ENCODE data around the gene CACNA2D1.
"Not testable (repeated sequence)": the region's sequence is repeated elsewhere in the genome, so short reads cannot be mapped to it uniquely, and the experiment has no call there.

The CACNA2D1 gene

GRCh38 chr7:82053453-82054032, 390.0 kb downstream of the CACNA2D1 start:
- DNase-seq (ENCODE audit: low read depth in 2 of 2, low spot score in 1 of 2), result no peak

GRCh38 chr7:82051601-82052000, 392.0 kb downstream of the CACNA2D1 start:
- DNase-seq (ENCODE audit: low read depth in 2 of 2, low spot score in 1 of 2), result no peak

- no peak for DNase-seq (ENCODE audit: low read depth in 2 of 2, low spot score in 1 of 2)
Observed at GRCh38 chr7:82050792-82051191, 392.8 kb downstream of the CACNA2D1 start.

- DNase-seq (ENCODE audit: low read depth in 2 of 2, low spot score in 1 of 2), result no peak
Observed at GRCh38 chr7:82049891-82050533, 393.6 kb downstream of the CACNA2D1 start.

GRCh38 chr7:82049442-82049841, 394.1 kb downstream of the CACNA2D1 start:
- no peak for DNase-seq (ENCODE audit: low read depth in 2 of 2, low spot score in 1 of 2)

GRCh38 chr7:82044497-82045080, 399.0 kb downstream of the CACNA2D1 start:
- no peak for DNase-seq (ENCODE audit: low read depth in 2 of 2, low spot score in 1 of 2)

GRCh38 chr7:82039621-82040020, 404.0 kb downstream of the CACNA2D1 start:
- no peak for DNase-seq (ENCODE audit: low read depth in 2 of 2, low spot score in 1 of 2)

- DNase-seq (ENCODE audit: low read depth in 2 of 2, low spot score in 1 of 2), result no peak
Observed at GRCh38 chr7:82036146-82036886, 407.3 kb downstream of the CACNA2D1 start.

- no peak for DNase-seq (ENCODE audit: low read depth in 2 of 2, low spot score in 1 of 2)
Observed at GRCh38 chr7:82035456-82035855, 408.1 kb downstream of the CACNA2D1 start.

- no peak for DNase-seq (ENCODE audit: low read depth in 2 of 2, low spot score in 1 of 2)
Observed at GRCh38 chr7:82032901-82033300, 410.7 kb downstream of the CACNA2D1 start.

GRCh38 chr7:82029236-82029913, 414.2 kb downstream of the CACNA2D1 start:
- no peak for DNase-seq (ENCODE audit: low read depth in 2 of 2, low spot score in 1 of 2)

GRCh38 chr7:82028097-82028496, 415.5 kb downstream of the CACNA2D1 start:
- no peak for DNase-seq (ENCODE audit: low read depth in 2 of 2, low spot score in 1 of 2)

GRCh38 chr7:82021713-82022112, 421.9 kb downstream of the CACNA2D1 start:
- no peak for DNase-seq (ENCODE audit: low read depth in 2 of 2, low spot score in 1 of 2)

- DNase-seq (ENCODE audit: low read depth in 2 of 2, low spot score in 1 of 2), result no peak
Observed at GRCh38 chr7:82021036-82021435, 422.5 kb downstream of the CACNA2D1 start.

GRCh38 chr7:82019551-82020475, 423.8 kb downstream of the CACNA2D1 start:
- no peak for DNase-seq (ENCODE audit: low read depth in 2 of 2, low spot score in 1 of 2)

GRCh38 chr7:82018226-82018625, 425.4 kb downstream of the CACNA2D1 start:
- no peak for DNase-seq (ENCODE audit: low read depth in 2 of 2, low spot score in 1 of 2)

GRCh38 chr7:82017334-82017943, 426.1 kb downstream of the CACNA2D1 start:
- DNase-seq (ENCODE audit: low read depth in 2 of 2, low spot score in 1 of 2), result no peak

- no peak for DNase-seq (ENCODE audit: low read depth in 2 of 2, low spot score in 1 of 2)
Observed at GRCh38 chr7:82015751-82016150, 427.8 kb downstream of the CACNA2D1 start.

- not testable (repeated sequence) for DNase-seq (ENCODE audit: low read depth in 2 of 2, low spot score in 1 of 2)
Observed at GRCh38 chr7:82014574-82014973, 429.0 kb downstream of the CACNA2D1 start.

GRCh38 chr7:82012453-82012852, 431.1 kb downstream of the CACNA2D1 start:
- no peak for DNase-seq (ENCODE audit: low read depth in 2 of 2, low spot score in 1 of 2)

All from stimulated activated CD8-positive, alpha-beta memory T cell treated with anti-CD3 and anti-CD28 coated beads, Interleukin-4, amount 100 ng/mL, for 4 hours (primary cell).